HepG2 (cell line): ENCODE measurements around the gene ASB7. TPM values are rescaled to one million over a fixed set of nuclear protein-coding genes. Genes with fewer than 3 reads are reported as not detected.
A peak's percentile ranks its signal among the peaks of the same experiment; 100 is the strongest.

Source experiments
- ATAC-seq: fragments of 200-7000 bp; cut with Tn5 transposase; 3 replicates; pipeline ENCODE4 v1.9.1; 2020; ENCODE audit warnings: mild to moderate bottlenecking, moderate library complexity
- BruUV-seq: library from RNA; stranded (reverse); fragments of 400-500 nt; replicated peaks from 2 replicates; lab custom pipeline; 2021; lab: Mats Ljungman, UMichigan
- CTCF ChIA-PET: fragments of 300-600 bp; formaldehyde crosslinking; extraction: SDS; loops from one replicate; lab custom pipeline; 2021; ENCODE audit warnings: low total read pairs, inconsistent platforms, low intra/inter-chr PET ratio; lab: Yijun Ruan, JAX
- POLR2A ChIA-PET: fragments of 350-600 bp; sonication (Branson Sonifier 250); formaldehyde crosslinking; loops from one replicate; lab custom pipeline; 2020; ENCODE audit warnings: antibody characterized with exemption, inconsistent platforms; lab: Yijun Ruan, JAX
- DNase-seq: peaks from one replicate; pipeline ENCODE4 v3.0.0-alpha.2; 2015; ENCODE audit warnings: low spot score
- FAIRE-seq: peaks from 3 replicates; lab custom pipeline; 2011; peaks lifted over from hg19 to GRCh38; lab: Jason Lieb, UNC
- H2AFZ ChIP-seq: one replicate; pipeline ENCODE4 v1.6.1; 2011; ENCODE audit warnings: low read length, inconsistent platforms
- H3K27ac ChIP-seq: fragments of 300-600 bp; 3 replicates; pipeline ENCODE4 v1.8.0; 2011; ENCODE audit warnings: mixed run types, mild to moderate bottlenecking, mixed read lengths, low read length, inconsistent platforms; ENCODE audit not compliant: insufficient read depth; ENCODE audit errors: extremely low read length
- H3K27me3 ChIP-seq, 2 experiments: fragments of 200-600 bp in 1 of 2; 2 replicates in 1 of 2; 3 replicates in 1 of 2; pipeline versions ENCODE4 v1.6.0 to v1.8.0; 2011; ENCODE audit warnings: low read length in 2 of 2, mild to moderate bottlenecking in 2 of 2, moderate library complexity in 2 of 2, inconsistent platforms in 1 of 2; ENCODE audit not compliant: insufficient read depth in 2 of 2, control insufficient read depth in 1 of 2
- H3K36me3 ChIP-seq, 2 experiments: fragments of 200-600 bp in 1 of 2; replicated peaks in 1 of 2; 2 replicates in 1 of 2; 3 replicates in 1 of 2; pipeline versions ENCODE4 v1.5.1 to v1.8.0; 2011; ENCODE audit warnings: low read length in 2 of 2, inconsistent platforms in 1 of 2; ENCODE audit not compliant: insufficient read depth in 2 of 2, control insufficient read depth in 1 of 2
- H3K4me1 ChIP-seq: 2 replicates; pipeline ENCODE4 v1.5.1; 2012; ENCODE audit warnings: low read length, inconsistent platforms; ENCODE audit not compliant: insufficient read depth
- H3K4me2 ChIP-seq: 2 replicates; pipeline ENCODE4 v1.6.0; 2011; ENCODE audit warnings: low read depth, low read length, inconsistent platforms
- H3K4me3 ChIP-seq, 3 experiments: fragments of 200-600 bp in 1 of 3; sonication (generic), shearing (Covaris generic) in 1 of 3; replicated peaks in 1 of 3; 2 replicates each; pipeline ENCODE4 v1.5.1; 2011 to 2016; ENCODE audit warnings: low read length in 3 of 3, inconsistent platforms in 2 of 3, low read depth in 2 of 3, mild to moderate bottlenecking in 2 of 3, control low read depth in 1 of 3, mixed read lengths in 1 of 3; ENCODE audit not compliant: insufficient read depth in 1 of 3
- H3K79me2 ChIP-seq: one replicate; pipeline ENCODE4 v1.6.1; 2011; ENCODE audit warnings: low read length, inconsistent platforms; ENCODE audit not compliant: insufficient read depth
- H3K9ac ChIP-seq: 2 replicates; pipeline ENCODE4 v1.6.0; 2011; ENCODE audit warnings: mild to moderate bottlenecking, low read depth, low read length, inconsistent platforms; ENCODE audit not compliant: insufficient read depth
- H3K9me3 ChIP-seq: 2 replicates; pipeline ENCODE4 v1.5.1; 2012; ENCODE audit warnings: mild to moderate bottlenecking, low read length
- H4K20me1 ChIP-seq: 2 replicates; pipeline ENCODE4 v1.6.0; 2011; ENCODE audit warnings: inconsistent platforms, mild to moderate bottlenecking, low read length, moderate library complexity; ENCODE audit not compliant: insufficient read depth
- JUNB ChIP-seq: sonication (generic); formaldehyde crosslinking; IDR thresholded peaks from 2 replicates; pipeline ENCODE4 v1.8.0; 2022; ENCODE audit warnings: missing genetic modification reagents, mild to moderate bottlenecking, borderline replicate concordance
- KAT7 ChIP-seq: IDR thresholded peaks from 2 replicates; pipeline ENCODE4 v1.6.1; 2018; ENCODE audit warnings: borderline replicate concordance, missing compliant biosample characterization
- MIER3 ChIP-seq: IDR thresholded peaks from 2 replicates; pipeline ENCODE4 v1.6.1; 2016; ENCODE audit warnings: missing compliant biosample characterization, borderline replicate concordance
- RAD21 ChIP-seq: fragments of 450-650 bp; formaldehyde crosslinking; IDR thresholded peaks from 2 replicates; pipeline ENCODE4 v1.5.0; 2020; ENCODE audit warnings: mild to moderate bottlenecking
- SMC3 ChIP-seq: IDR thresholded peaks from 2 replicates; pipeline ENCODE4 v1.6.1; 2011; ENCODE audit warnings: low read length, improper control_type of control experiment
- STAG1 ChIP-seq: sonication (generic); formaldehyde crosslinking; IDR thresholded peaks from 2 replicates; pipeline ENCODE4 v1.4.0; 2020; ENCODE audit warnings: missing genetic modification reagents
- ZNF891 ChIP-seq: sonication (generic); formaldehyde crosslinking; IDR thresholded peaks from 2 replicates; pipeline ENCODE4 v1.5.0; 2020; ENCODE audit warnings: mild to moderate bottlenecking, missing genetic modification reagents
- ZSCAN20 ChIP-seq: sonication (generic); formaldehyde crosslinking; IDR thresholded peaks from 2 replicates; pipeline ENCODE4 v1.4.0; 2020; ENCODE audit warnings: missing genetic modification reagents, mild to moderate bottlenecking, borderline replicate concordance
- WGBS: methylation state at CpG from one replicate; pipeline ENCODE4 v1.1.6; 2017; ENCODE audit warnings: low lambda C conversion rate; 5-methylcytosine and 5-hydroxymethylcytosine counted together
- in situ Hi-C: cut with HindIII; loops from 2 replicates; pipeline ENCODE4 v1.10.0; 2017; ENCODE audit warnings: low pct_unique_long_range_greater_than_20kb; ENCODE audit not compliant: extremely low pct_ligation_motif_present
- intact Hi-C: fragments of 100-400 bp; cut with micrococcal nuclease; formaldehyde crosslinking; loops from one replicate; pipeline ENCODE4 v1.10.0; 2022; ENCODE audit not compliant: unreplicated experiment
- polyA plus RNA-seq, 8 experiments: library from polyadenylated mRNA; depleted of rRNA in 3 of 8; stranded (reverse) in 7 of 8; unstranded in 1 of 8; fragments of >200 nt; fragmentation: Illumina TruSeq in 4 of 8; extraction: Trizol in 4 of 8; gene quantifications; 2 replicates each; pipeline versions ENCODE4 v1.2.1 to v1.2.3, GENCODE V29; 2011 to 2016; ENCODE audit warnings: low read depth in 4 of 8, missing spikeins in 1 of 8, mixed read lengths in 1 of 8; ENCODE audit not compliant: insufficient read depth in 1 of 8
- total RNA-seq, 5 experiments: library from RNA; depleted of rRNA; stranded (reverse); fragments of >200 nt; fragmentation: Illumina TruSeq; extraction: Trizol; gene quantifications; 2 replicates each; pipeline ENCODE4 v1.2.3, GENCODE V29; 2016; ENCODE audit warnings: low read depth in 1 of 5
- TF ChIP-seq, protein P1 (sequence below): sonication (generic); formaldehyde crosslinking; IDR thresholded peaks from 2 replicates; pipeline ENCODE4 v1.8.1; 2023; ENCODE audit warnings: mild to moderate bottlenecking, missing genetic modification reagents, borderline replicate concordance
- TF ChIP-seq, protein P2 (sequence below): sonication (generic); formaldehyde crosslinking; IDR thresholded peaks from 2 replicates; pipeline ENCODE4 v1.5.0; 2020; ENCODE audit warnings: mild to moderate bottlenecking, missing genetic modification reagents, moderate library complexity
- TF ChIP-seq, protein P3 (sequence below): sonication (generic); formaldehyde crosslinking; IDR thresholded peaks from 2 replicates; pipeline ENCODE4 v1.5.1; 2020; ENCODE audit warnings: missing genetic modification reagents, mild to moderate bottlenecking, borderline replicate concordance

ASB7 gene
- total and polyA plus RNA-seq, 2 of the 13 experiments (the other 11 are each of a cell fraction or from before 2014, with no cell fraction given), result 7.7 to 12.1 TPM

DNA sequence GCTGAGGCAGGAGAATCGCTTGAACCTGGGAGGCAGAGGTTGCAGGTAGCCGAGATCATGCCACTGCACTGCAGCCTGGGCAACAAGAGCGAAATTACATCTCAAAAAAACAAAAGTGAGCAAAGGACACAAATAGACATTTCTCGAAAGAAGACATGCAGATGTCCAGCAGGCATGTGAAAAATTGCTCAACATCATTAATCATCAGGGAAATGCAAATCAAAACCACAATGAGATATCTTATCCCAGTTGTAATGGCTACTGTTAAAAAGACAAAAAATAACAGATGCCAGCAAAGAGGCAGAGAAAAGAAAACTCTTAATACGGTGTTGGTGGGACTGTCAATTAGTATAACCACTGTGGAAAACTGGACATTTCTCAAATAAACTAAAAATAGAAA lies 20.9 kb downstream of the ASB7 start (continued):
- TF ChIP-seq, protein P1, sequence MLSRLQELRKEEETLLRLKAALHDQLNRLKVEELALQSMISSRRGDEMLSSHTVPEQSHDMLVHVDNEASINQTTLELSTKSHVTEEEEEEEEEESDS (CRISPR knock-in tag), result no peak
- TF ChIP-seq ZSCAN20 (CRISPR knock-in tag) (no peak), MIER3 (CRISPR knock-in tag) (no peak), JUNB (CRISPR knock-in tag) (no peak), ZNF891 (CRISPR knock-in tag) (no peak)
- TF ChIP-seq, all 625 proteins: peak for 0

DNA sequence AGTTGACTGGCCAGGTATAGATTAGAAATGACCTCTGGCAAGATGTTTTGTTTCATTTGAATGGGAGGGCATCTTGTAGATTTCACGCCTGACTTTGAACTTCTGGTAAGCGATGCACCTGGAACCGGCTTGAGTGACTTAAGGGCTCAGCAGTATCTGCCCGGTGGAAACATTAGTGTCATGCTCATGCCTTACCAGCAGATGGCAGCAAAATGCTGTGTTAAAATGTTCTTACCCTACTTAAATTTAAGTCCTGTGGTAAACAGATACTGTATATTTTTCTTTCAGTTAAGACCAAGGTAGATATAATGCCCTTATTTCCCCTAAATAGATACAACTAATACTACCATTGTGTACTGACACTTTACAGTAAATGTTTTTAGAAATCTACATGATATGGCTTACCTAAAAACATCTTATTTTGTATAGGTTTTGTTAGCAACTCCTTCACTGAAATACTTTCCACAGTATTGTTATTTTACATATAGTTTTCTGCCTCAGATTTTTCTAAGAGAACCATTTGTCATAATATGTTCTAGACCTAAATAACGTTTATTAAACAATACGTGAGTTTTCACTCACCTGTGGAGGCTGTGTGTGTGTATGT lies 25.5 kb downstream of the ASB7 start:
- H3K27me3 ChIP-seq, result no peaks in the 10 kb centered on the region
- peaks cover 5% of the 10 kb centered on the region for H3K79me2 ChIP-seq
- TF ChIP-seq STAG1, result peak; percentile 80
- TF ChIP-seq SMC3, result peak; percentile 69
- TF ChIP-seq KAT7 (CRISPR knock-in tag), result no peak
- TF ChIP-seq, protein P2, sequence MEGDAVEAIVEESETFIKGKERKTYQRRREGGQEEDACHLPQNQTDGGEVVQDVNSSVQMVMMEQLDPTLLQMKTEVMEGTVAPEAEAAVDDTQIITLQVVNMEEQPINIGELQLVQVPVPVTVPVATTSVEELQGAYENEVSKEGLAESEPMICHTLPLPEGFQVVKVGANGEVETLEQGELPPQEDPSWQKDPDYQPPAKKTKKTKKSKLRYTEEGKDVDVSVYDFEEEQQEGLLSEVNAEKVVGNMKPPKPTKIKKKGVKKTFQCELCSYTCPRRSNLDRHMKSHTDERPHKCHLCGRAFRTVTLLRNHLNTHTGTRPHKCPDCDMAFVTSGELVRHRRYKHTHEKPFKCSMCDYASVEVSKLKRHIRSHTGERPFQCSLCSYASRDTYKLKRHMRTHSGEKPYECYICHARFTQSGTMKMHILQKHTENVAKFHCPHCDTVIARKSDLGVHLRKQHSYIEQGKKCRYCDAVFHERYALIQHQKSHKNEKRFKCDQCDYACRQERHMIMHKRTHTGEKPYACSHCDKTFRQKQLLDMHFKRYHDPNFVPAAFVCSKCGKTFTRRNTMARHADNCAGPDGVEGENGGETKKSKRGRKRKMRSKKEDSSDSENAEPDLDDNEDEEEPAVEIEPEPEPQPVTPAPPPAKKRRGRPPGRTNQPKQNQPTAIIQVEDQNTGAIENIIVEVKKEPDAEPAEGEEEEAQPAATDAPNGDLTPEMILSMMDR, result peak; percentile 79
- peak; percentile 71 for TF ChIP-seq RAD21 (CRISPR knock-in tag)
- TF ChIP-seq, protein P3, sequence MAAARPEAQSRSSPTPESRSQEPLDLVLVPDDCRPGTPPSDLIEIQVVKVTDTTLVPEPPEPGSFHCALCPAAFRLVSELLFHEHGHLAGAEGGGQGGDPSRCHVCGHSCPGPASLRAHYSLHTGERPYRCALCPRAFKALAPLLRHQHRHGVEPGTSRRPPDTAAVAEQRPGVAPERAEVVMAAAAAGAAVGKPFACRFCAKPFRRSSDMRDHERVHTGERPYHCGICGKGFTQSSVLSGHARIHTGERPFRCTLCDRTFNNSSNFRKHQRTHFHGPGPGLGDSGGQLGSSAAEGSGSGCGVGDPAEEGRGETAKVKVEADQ (CRISPR knock-in tag), result no peak
- no peak overlapping the region for H2AFZ ChIP-seq
- DNase-seq, result peak; percentile 48
- H3K27ac ChIP-seq, result no peak overlapping the region
- ATAC-seq, result peak; percentile 84
- H3K4me3 ChIP-seq, result no peak overlapping the region
- POLR2A ChIA-PET, result no interaction called here
- no peaks in the 10 kb centered on the region for H3K4me1 ChIP-seq
- FAIRE-seq, result peak; percentile 48
- 60% methylated on average over 6 of the region's 6 CpGs for WGBS
- no peaks in the 10 kb centered on the region for H3K9me3 ChIP-seq
- no peak overlapping the region for H3K9ac ChIP-seq
- peaks cover 9 to 38% of the 10 kb centered on the region in 2 experiments; a peak in 4 of 5 replicates for H3K36me3 ChIP-seq
- in situ Hi-C loops (no loop called here), intact Hi-C loops (loop anchor here (1.0 kb wide), 2 partner anchors 245 to 379 kb away; no protein-coding TSS in a partner anchor)
- CTCF ChIA-PET, result interaction anchor here (1.0 to 2.2 kb wide), 4 partner anchors 23 to 380 kb away, joined by 3 to 23 read pairs (median 10); no protein-coding TSS in a partner anchor
- no TSS peak for BruUV-seq
- H4K20me1 ChIP-seq, result peaks cover 3% of the 10 kb centered on the region
- H3K4me2 ChIP-seq, result no peak overlapping the region
